Measurements from ENCODE around the gene GSAP.

The GSAP gene

DNA sequence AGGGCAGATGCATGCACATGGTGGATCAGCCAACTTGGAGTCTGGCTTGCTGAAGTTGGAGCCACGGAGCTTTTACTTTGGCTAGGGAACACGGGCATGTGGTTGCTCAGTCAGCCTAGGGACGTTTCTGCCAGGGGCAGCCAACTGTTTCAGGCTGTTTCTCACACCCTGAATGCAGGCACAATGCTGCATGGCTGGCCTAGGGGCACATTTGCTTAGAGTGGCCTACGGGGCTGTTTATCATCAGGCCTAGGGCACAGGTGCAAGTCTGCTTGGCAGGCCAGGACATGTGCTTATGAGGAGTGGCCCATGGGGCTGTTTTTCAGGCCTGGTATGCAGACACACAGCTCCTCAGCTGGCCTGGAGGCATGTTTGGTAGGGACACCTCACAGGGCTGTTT is 107.4 kb downstream of the GSAP start:
- in situ Hi-C loops (cut with MboI; ENCODE audit: low pct_unique_long_range_greater_than_20kb, low sequenced_read_pairs, unreplicated experiment): no loop called here
- TF ChIP-seq, protein P1, sequence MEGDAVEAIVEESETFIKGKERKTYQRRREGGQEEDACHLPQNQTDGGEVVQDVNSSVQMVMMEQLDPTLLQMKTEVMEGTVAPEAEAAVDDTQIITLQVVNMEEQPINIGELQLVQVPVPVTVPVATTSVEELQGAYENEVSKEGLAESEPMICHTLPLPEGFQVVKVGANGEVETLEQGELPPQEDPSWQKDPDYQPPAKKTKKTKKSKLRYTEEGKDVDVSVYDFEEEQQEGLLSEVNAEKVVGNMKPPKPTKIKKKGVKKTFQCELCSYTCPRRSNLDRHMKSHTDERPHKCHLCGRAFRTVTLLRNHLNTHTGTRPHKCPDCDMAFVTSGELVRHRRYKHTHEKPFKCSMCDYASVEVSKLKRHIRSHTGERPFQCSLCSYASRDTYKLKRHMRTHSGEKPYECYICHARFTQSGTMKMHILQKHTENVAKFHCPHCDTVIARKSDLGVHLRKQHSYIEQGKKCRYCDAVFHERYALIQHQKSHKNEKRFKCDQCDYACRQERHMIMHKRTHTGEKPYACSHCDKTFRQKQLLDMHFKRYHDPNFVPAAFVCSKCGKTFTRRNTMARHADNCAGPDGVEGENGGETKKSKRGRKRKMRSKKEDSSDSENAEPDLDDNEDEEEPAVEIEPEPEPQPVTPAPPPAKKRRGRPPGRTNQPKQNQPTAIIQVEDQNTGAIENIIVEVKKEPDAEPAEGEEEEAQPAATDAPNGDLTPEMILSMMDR (IDR thresholded peaks at IDR 0.05; ENCODE audit: extremely low read depth, insufficient read depth, missing control alignments): no peak
- no peak for DNase-seq (ENCODE audit: low spot score)

DNA sequence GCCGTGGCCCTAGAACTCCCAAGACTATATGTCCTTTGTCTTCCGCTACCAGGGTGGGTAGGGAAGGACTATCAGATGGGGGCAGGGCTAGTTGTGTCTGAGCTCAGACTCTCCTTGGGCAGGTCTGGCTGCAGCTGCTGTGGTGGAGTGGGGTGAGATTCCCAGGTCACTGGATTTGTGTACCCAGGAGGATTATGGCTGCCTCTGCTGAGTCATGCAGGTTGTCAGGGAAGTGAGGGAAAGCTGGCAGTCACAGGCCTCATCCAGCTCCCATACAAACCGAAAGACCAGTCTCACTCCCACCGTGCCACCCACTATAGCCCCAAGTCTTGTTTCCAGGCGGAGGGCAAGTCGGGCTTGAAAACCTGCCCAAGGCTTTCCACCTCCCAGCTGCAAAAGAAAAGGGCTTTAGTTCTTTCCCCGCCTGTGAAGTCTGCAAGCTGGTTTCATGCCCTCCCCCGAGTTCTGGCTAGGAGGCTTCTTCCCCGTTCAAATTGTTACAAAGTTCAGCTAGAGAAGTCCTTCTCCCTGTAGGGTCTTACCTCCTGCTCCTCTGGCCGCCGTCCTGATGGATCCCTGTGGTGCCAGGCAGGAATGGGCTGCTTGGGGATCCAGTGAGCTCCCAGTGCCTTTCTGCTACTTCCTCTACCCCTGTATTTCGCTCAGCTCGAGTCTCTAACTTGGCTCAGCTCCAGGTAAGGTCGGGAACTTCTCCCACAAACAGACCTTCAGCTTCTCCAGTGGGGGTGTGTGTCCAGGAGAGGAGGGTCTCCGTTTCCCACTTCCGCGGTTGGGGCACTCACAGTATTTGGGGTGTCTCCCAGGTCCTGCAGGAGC is 109.7 kb downstream of the GSAP start:
- no peak for DNase-seq (ENCODE audit: low spot score)
- in situ Hi-C loops (cut with MboI; ENCODE audit: low pct_unique_long_range_greater_than_20kb, low sequenced_read_pairs, unreplicated experiment): no loop called here
- TF ChIP-seq, protein P1 (IDR thresholded peaks at IDR 0.05; ENCODE audit: extremely low read depth, insufficient read depth, missing control alignments): no peak

DNA sequence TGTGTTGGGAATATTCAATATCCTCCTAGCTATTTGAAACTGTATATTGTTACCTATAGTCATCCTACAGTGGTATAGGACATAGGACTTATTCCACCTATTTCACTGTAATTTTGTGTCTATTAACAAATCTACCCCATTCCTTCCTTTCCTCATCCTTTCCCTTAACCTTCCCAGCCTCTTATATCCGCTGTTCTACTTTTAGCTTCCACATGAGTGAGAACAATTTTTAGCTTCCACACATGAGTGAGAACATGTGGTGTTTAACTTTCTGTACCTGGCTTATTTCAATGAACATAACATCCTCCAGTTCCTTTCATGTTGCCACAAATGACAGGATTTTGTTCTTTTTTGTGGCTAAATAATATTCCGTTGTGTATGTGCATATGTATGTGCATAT is 120.6 kb downstream of the GSAP start:
- no peak for DNase-seq (ENCODE audit: low spot score)
- TF ChIP-seq, protein P1 (IDR thresholded peaks at IDR 0.05; ENCODE audit: extremely low read depth, insufficient read depth, missing control alignments): no peak
- in situ Hi-C loops (cut with MboI; ENCODE audit: low pct_unique_long_range_greater_than_20kb, low sequenced_read_pairs, unreplicated experiment): no loop called here

DNA sequence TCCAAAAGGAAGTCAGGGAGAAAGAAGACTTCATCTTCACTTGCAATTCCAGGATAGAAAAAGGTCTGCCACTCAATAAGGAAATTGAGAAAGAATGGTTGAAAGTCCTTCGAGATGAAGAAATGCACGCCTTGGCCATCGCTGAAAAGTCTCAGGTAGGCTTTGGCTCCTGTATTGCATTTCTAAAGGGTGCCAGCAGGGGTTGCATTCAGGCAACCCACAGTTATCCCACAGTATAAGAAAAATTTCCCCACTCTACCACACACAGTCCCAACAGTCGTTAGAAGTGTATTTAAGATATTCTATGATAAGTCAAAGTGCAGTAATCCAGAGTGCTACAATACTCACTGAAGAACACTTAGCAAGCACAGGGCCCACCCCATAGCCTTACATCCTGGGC is 123.1 kb downstream of the GSAP start:
- no peak for DNase-seq (ENCODE audit: low spot score)
- in situ Hi-C loops (cut with MboI; ENCODE audit: low pct_unique_long_range_greater_than_20kb, low sequenced_read_pairs, unreplicated experiment): no loop called here
- TF ChIP-seq, protein P1 (IDR thresholded peaks at IDR 0.05; ENCODE audit: extremely low read depth, insufficient read depth, missing control alignments): no peak

DNA sequence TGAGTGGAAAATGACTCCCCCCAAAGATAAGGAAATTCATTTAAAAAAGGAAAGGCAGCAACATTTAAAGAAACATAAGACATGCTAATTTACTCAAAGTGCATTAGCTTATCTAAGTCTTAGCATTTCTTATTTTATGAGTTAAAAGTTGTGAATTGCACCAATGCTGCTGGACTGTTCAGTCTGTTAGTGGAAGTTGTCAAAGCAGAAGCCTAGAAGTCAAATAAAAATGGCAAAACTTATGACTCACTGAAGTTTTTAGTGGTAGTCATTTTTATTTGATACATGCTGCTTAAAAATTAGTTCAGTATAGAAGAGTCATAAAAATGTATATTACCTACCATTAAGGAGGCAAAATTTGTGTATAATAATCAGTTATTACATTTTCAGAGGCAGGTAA is 125.7 kb downstream of the GSAP start:
- TF ChIP-seq, protein P1 (IDR thresholded peaks at IDR 0.05; ENCODE audit: extremely low read depth, insufficient read depth, missing control alignments): no peak
- in situ Hi-C loops (cut with MboI; ENCODE audit: low pct_unique_long_range_greater_than_20kb, low sequenced_read_pairs, unreplicated experiment): no loop called here
- no peak for DNase-seq (ENCODE audit: low spot score)

DNA sequence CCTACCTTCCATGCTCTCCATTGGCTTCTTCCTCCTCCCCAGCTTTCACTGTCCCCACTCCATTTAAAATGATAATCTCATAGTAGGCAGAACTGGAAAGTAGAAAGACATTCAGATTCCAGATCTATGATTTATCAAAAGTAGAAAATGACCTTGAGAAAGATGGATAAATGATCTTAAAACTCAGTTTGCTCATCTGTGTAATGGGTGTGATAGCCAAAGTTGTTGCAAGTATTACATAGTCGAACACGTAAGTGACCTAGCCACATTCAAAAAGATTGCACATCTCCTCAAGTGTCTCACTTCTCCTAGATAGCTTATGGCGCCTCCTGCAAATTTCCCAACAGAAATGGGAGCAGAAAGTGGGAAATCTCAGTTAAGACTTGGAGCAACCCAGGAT is 126.8 kb downstream of the GSAP start:
- in situ Hi-C loops (cut with MboI; ENCODE audit: low pct_unique_long_range_greater_than_20kb, low sequenced_read_pairs, unreplicated experiment): no loop called here
- no peak for DNase-seq (ENCODE audit: low spot score)
- TF ChIP-seq, protein P1 (IDR thresholded peaks at IDR 0.05; ENCODE audit: extremely low read depth, insufficient read depth, missing control alignments): no peak

Measured in GM13977 (cell line).